NK-92 (cell line): ENCODE results near the gene SERINC3.
"Not testable (repeated sequence)": the region's sequence is repeated elsewhere in the genome, so short reads cannot be mapped to it uniquely, and the experiment has no call there.

ENCODE experiments used
- DNase-seq: peaks from one replicate; lab custom pipeline; 2025; ENCODE audit not compliant: unreplicated experiment; lab: John Stamatoyannopoulos, UW

SERINC3 gene

GRCh38 chr20:44494681-44495080 lies 27.2 kb downstream of the SERINC3 start:
- no peak for DNase-seq

GRCh38 chr20:44494266-44494665 lies 27.6 kb downstream of the SERINC3 start:
- no peak for DNase-seq

- no peak for DNase-seq
Observed at GRCh38 chr20:44491635-44492395, 30.1 kb downstream of the SERINC3 start.

GRCh38 chr20:44489931-44490330 lies 31.9 kb downstream of the SERINC3 start:
- DNase-seq = no peak

GRCh38 chr20:44489223-44489622 lies 32.6 kb downstream of the SERINC3 start:
- no peak for DNase-seq

- no peak for DNase-seq
Observed at GRCh38 chr20:44488551-44488950, 33.3 kb downstream of the SERINC3 start.

GRCh38 chr20:44485830-44486198 lies 36.1 kb downstream of the SERINC3 start:
- DNase-seq = no peak

GRCh38 chr20:44485078-44485829 lies 36.6 kb downstream of the SERINC3 start:
- no peak for DNase-seq

- DNase-seq = no peak
Observed at GRCh38 chr20:44483112-44483511, 38.8 kb downstream of the SERINC3 start.

GRCh38 chr20:44481719-44482416 lies 40.0 kb downstream of the SERINC3 start:
- DNase-seq = no peak

GRCh38 chr20:44480097-44480496 lies 41.8 kb downstream of the SERINC3 start:
- DNase-seq = no peak

- DNase-seq = no peak
Observed at GRCh38 chr20:44479643-44480042, 42.2 kb downstream of the SERINC3 start.

GRCh38 chr20:44478206-44478605 lies 43.7 kb downstream of the SERINC3 start:
- DNase-seq = no peak

- DNase-seq = no peak
Observed at GRCh38 chr20:44477151-44477550, 44.7 kb downstream of the SERINC3 start.

- no peak for DNase-seq
Observed at GRCh38 chr20:44475694-44476560, 45.9 kb downstream of the SERINC3 start, which contains the start of gene TTPAL. TTPAL (plus strand) TSS chr20:44475874; CDS start chr20:44480000, 4,126 bp downstream.

- no peak for DNase-seq
Observed at GRCh38 chr20:44475372-44475693, 46.5 kb downstream of the SERINC3 start.

- not testable (repeated sequence) for DNase-seq
Observed at GRCh38 chr20:44472283-44472682, 49.6 kb downstream of the SERINC3 start.

- DNase-seq = no peak
Observed at GRCh38 chr20:44471481-44471882, 50.4 kb downstream of the SERINC3 start.

- no peak for DNase-seq
Observed at GRCh38 chr20:44470327-44470726, 51.5 kb downstream of the SERINC3 start.

- DNase-seq = no peak
Observed at GRCh38 chr20:44468044-44468782, 53.7 kb downstream of the SERINC3 start.
